Measurements from ENCODE around the gene ARHGEF4. TPM values are rescaled to one million over a fixed set of nuclear protein-coding genes. Genes with fewer than 3 reads are reported as not detected.

The ARHGEF4 gene
- total RNA-seq, 1 experiment from 2014 or later: 20.0 TPM

GRCh38 chr2:131093696-131094462 is 257.2 kb downstream of the ARHGEF4 start:
- Histone ChIP-seq H3F3A (ENCODE audit: insufficient read depth, low read depth) (peaks cover 20% of the 10 kb centered on the region), H3K4me2 (peak overlapping the region; percentile 71), H3K79me2 (ENCODE audit: low read depth) (peaks cover 40% of the 10 kb centered on the region), H4K20me1 (ENCODE audit: insufficient read depth) (peaks cover 38% of the 10 kb centered on the region), H3K27ac (peak overlapping the region; percentile 57; the same call in 1 of the 2 replicates), H3K4me1 (replicated peaks; ENCODE audit: insufficient read depth) (peaks cover 6% of the 10 kb centered on the region; the same call in 1 of the 2 replicates), H3K36me3 (ENCODE audit: low read depth) (0 out of 2 replicates have a peak, but pooled peaks cover 4% of the 10 kb centered on the region), H3K9me3 (ENCODE audit: insufficient read depth, low read depth) (no peaks in the 10 kb centered on the region), H3K9me2 (ENCODE audit: insufficient read depth) (no peaks in the 10 kb centered on the region), H3K27me3 (ENCODE audit: insufficient read depth, low read depth) (no peaks in the 10 kb centered on the region), H2AFZ (peak overlapping the region; percentile 98), H3K4me3 (peak overlapping the region; percentile 99)
- BruUV-seq (replicated peaks): TSS peak; percentile 94
- peak in 1 of 2 experiments; percentile 48 for DNase-seq
- CTCF ChIA-PET: no interaction called here
- TF ChIP-seq EZH2 (IDR thresholded peaks at IDR 0.05; ENCODE audit: low read depth) (no peak), CTCF (conservative IDR thresholded peaks at IDR 0.05) (no peak)
- POLR2A ChIA-PET (ENCODE audit: unreplicated experiment): interaction anchor here (0.5 to 0.7 kb wide), 2 partner anchors 173 to 321 kb away, joined by 4 to 9 read pairs; no protein-coding TSS in a partner anchor
- intact Hi-C loops (cut with micrococcal nuclease; ENCODE audit: unreplicated experiment): loop anchor here (1.0 to 5.0 kb wide), 2 partner anchors 11 to 297 kb away; partner anchors contain the start of gene PLEKHB2

- Histone ChIP-seq H3K4me3 (no peak overlapping the region; the same call in 1 of the 2 replicates), H3K4me2 (peak overlapping the region; percentile 71; the same call in 1 of the 2 replicates), H4K20me1 (ENCODE audit: insufficient read depth) (peaks cover 30% of the 10 kb centered on the region), H3K9me2 (ENCODE audit: insufficient read depth) (no peaks in the 10 kb centered on the region), H3K9me3 (ENCODE audit: insufficient read depth, low read depth) (no peaks in the 10 kb centered on the region), H3K27me3 (ENCODE audit: insufficient read depth, low read depth) (no peaks in the 10 kb centered on the region), H2AFZ (no peak overlapping the region), H3K27ac (no peak overlapping the region), H3K79me2 (ENCODE audit: low read depth) (peaks cover 32% of the 10 kb centered on the region), H3F3A (ENCODE audit: insufficient read depth, low read depth) (peaks cover 20% of the 10 kb centered on the region), H3K36me3 (ENCODE audit: low read depth) (no peaks in the 10 kb centered on the region), H3K4me1 (replicated peaks; ENCODE audit: insufficient read depth) (peaks cover 6% of the 10 kb centered on the region; the same call in 1 of the 2 replicates)
- no peak for TF ChIP-seq CTCF (conservative IDR thresholded peaks at IDR 0.05)
- no peak for TF ChIP-seq EZH2 (IDR thresholded peaks at IDR 0.05; ENCODE audit: low read depth)
- DNase-seq: no peak
- POLR2A ChIA-PET (ENCODE audit: unreplicated experiment): no interaction called here
- intact Hi-C loops (cut with micrococcal nuclease; ENCODE audit: unreplicated experiment): loop anchor here (5.0 kb wide), 1 partner anchor 297 kb away; no protein-coding TSS in a partner anchor
- no TSS peak for BruUV-seq (replicated peaks)
- CTCF ChIA-PET: no interaction called here
Measured at GRCh38 chr2:131094463-131095281, 258.0 kb downstream of the ARHGEF4 start.

Other genes starting within 250 kb of the ARHGEF4 start
- gene CFC1, start 237.3 kb upstream of the ARHGEF4 start, total RNA-seq (2021): not detected in 2 replicates
- gene POTEJ, start 225.5 kb upstream of the ARHGEF4 start, total RNA-seq (2021): not detected in 2 replicates
- not detected in 2 replicates for gene GPR148, start 107.8 kb upstream of the ARHGEF4 start, total RNA-seq (2021)
- not detected in 2 replicates for gene AMER3, start 81.4 kb upstream of the ARHGEF4 start, total RNA-seq (2021)